Myocyte (in vitro differentiated cells): ENCODE results near the gene HPSE. TPM values are rescaled to one million over a fixed set of nuclear protein-coding genes. Genes with fewer than 3 reads are reported as not detected.

Experiments used
- DNase-seq: peaks from one replicate; pipeline ENCODE4 v3.0.0-alpha.2; 2012; ENCODE audit warnings: low read depth
- total RNA-seq: library from RNA; depleted of rRNA; stranded (reverse); fragments of >200 nt; gene quantifications from 2 replicates; pipeline ENCODE4 v1.2.3, GENCODE V29; 2014

Gene HPSE
- total RNA-seq, 1 donor from 2014 or later: 0.21 TPM

DNA sequence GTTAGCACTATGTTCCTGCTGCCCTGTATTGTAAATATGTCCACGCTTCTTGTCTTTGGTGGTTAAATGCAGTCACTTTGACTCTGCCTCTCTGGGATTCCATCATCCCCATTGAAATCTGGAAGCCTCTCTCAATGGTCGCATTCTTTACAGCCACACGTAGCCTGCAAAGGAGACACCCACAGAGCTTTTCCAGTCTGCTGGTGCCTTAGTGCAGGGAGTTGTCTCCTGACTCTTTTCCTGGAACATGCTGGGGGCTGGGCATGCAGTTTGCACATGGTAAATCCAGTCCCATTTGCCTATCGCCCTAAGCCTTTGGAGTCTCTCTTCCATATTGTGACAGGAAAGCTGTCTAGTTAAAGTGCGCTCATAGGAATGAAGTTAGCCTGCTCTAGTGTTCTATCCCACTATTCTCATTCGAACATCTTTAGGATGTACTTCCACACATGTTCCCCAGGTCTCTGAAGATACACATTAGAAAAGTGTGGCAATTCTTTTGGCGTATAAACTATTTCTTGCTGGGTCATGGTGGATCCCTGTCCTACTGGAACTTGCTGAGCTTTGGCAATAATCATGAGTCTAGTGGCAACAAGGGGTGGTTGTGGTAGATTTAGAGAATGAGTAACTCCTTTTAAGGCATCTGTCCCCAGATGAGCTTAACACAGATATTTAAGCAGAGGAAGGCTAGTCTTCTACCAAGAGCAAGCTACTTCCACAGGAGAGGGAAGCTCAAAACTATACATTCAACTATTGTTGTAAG, 83.8 kb downstream of the HPSE start:
- no peak for DNase-seq

DNA sequence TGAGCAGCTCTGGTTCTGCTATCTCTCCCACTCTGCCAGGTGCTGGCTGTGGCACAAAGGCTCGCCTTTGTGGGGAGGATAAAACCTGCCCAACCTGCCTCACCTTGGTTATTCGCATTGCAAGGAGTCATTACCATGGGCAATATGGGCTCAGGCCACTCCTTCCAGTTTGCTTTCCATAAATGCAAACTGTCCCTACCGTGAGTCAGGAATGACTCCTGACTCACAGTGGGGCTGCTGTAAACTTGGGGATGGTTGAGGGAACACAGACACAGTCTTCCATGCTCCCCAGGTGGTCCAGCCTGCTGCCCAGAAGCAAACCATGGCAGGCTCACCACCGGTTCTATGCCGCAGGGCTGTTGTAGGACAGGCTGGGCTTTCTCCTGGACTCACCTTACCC, 86.2 kb downstream of the HPSE start:
- DNase-seq: no peak

DNA sequence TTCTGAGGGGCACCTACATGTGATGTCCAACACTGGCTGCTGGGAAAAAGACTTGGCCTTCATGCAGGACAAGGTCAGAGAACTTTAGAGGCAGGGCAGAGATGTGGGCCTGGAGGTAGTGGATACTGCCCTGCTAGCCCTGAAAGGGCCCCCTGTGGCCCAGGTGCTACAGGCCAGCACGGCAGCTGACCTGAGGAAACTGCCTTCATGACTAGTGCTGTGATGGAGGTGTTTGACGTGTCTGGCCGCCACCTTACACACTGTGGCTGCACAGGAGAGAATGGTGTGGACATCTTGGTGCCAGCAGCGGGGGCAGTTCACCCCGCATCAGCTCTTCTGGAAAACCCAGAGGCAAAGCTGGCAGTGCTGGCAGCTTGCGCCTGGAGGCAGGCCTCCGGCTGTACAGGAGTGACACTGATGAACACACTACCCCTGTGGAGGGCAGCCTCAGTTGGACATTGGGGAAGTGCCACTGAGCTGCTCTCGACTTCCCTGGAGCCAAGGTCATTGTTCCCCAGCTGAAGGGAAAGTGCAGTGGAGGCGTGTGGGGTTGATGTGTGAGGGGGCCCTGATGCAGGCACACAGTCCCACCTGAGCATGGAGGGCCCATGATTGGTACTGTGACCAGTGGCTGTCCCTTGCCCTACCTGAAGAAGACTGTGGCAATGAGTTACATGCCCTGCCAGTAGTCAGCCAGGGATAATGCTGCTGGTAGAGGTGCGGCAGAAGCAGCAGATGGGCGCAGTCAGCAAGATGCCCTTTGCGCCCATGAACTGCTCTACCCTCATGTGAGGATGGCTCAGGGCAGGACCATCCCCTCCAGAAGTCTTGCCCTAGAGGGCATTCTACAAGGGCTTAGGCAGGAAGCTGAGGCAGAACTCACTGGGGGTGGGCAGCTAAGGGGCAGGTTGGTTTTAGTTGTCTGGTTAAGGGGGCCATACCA, 87.0 kb downstream of the HPSE start:
- no peak for DNase-seq

Other genes with a start within 250 kb of the HPSE start
- gene PLAC8, start 220.1 kb downstream of the HPSE start, total RNA-seq: 4.4 and 17.5 TPM in 2 replicates
- 13.8 and 15.1 TPM in 2 replicates for gene COQ2, start 50.0 kb downstream of the HPSE start, total RNA-seq
- gene HELQ, start 121.0 kb upstream of the HPSE start, total RNA-seq: 12.7 and 14.4 TPM in 2 replicates
- gene MRPS18C, start 121.2 kb upstream of the HPSE start, total RNA-seq: 18.7 and 25.3 TPM in 2 replicates
- 12.9 and 14.0 TPM in 2 replicates for gene ABRAXAS1, start 150.3 kb upstream of the HPSE start, total RNA-seq
- gene GPAT3, start 201.3 kb upstream of the HPSE start, total RNA-seq: 13.0 and 15.2 TPM in 2 replicates